Endodermal cell (in vitro differentiated cells): ENCODE measurements around the gene LRIG1. TPM values are rescaled to one million over a fixed set of nuclear protein-coding genes. Genes with fewer than 3 reads are reported as not detected.

ENCODE experiments used
- DNase-seq: peaks from one replicate; pipeline ENCODE4 v3.0.0-alpha.2; 2017
- H3K27ac ChIP-seq: 2 replicates; pipeline ENCODE4 v1.5.1; 2013; ENCODE audit warnings: mild to moderate bottlenecking, low read depth, low read length, moderate library complexity
- H3K27me3 ChIP-seq: 2 replicates; pipeline ENCODE4 v1.6.1; 2013; ENCODE audit warnings: mild to moderate bottlenecking, low read length, moderate library complexity; ENCODE audit not compliant: insufficient read depth, control insufficient read depth, poor library complexity, severe bottlenecking
- H3K36me3 ChIP-seq: 2 replicates; pipeline ENCODE4 v1.7.0; 2013; ENCODE audit warnings: mild to moderate bottlenecking, low read length, moderate library complexity; ENCODE audit not compliant: control insufficient read depth, insufficient read depth
- H3K4me1 ChIP-seq: one replicate; pipeline ENCODE4 v1.7.0; 2013; ENCODE audit warnings: low read length; ENCODE audit not compliant: control insufficient read depth, insufficient read depth
- H3K4me3 ChIP-seq: 2 replicates; pipeline ENCODE4 v1.5.1; 2013; ENCODE audit warnings: mild to moderate bottlenecking, low read length, moderate library complexity
- H3K9ac ChIP-seq: 2 replicates; pipeline ENCODE4 v1.6.1; 2013; ENCODE audit warnings: mild to moderate bottlenecking, low read length, moderate library complexity; ENCODE audit not compliant: poor library complexity, severe bottlenecking; ENCODE audit errors: extremely low read depth
- H3K9me3 ChIP-seq: 2 replicates; pipeline ENCODE4 v1.6.1; 2013; ENCODE audit warnings: mild to moderate bottlenecking, low read length, moderate library complexity; ENCODE audit not compliant: control insufficient read depth
- H3K27ac Mint-ChIP-seq: 2 replicates; pipeline ENCODE4 v1.8.0; 2020; ENCODE audit warnings: mixed read lengths
- H3K27me3 Mint-ChIP-seq: 2 replicates; pipeline ENCODE4 v1.8.0; 2021; ENCODE audit warnings: mild to moderate bottlenecking, mixed read lengths; ENCODE audit not compliant: insufficient read depth
- H3K36me3 Mint-ChIP-seq: 2 replicates; pipeline ENCODE4 v1.8.0; 2020; ENCODE audit warnings: low read depth, mixed read lengths
- H3K4me1 Mint-ChIP-seq: 2 replicates; pipeline ENCODE4 v1.8.0; 2020; ENCODE audit warnings: mixed read lengths
- H3K4me3 Mint-ChIP-seq: 2 replicates; pipeline ENCODE4 v1.8.0; 2020; ENCODE audit warnings: mild to moderate bottlenecking, moderate library complexity, mixed read lengths
- H3K9me3 Mint-ChIP-seq: 2 replicates; pipeline ENCODE4 v1.8.0; 2020; ENCODE audit warnings: mild to moderate bottlenecking, mixed read lengths
- WGBS, 2 experiments: methylation state at CpG; one replicate each; pipeline versions ENCODE4 v1.1.5 to v1.1.7; 2013; ENCODE audit warnings: missing lambda C conversion rate in 2 of 2, mixed read lengths in 1 of 2; ENCODE audit not compliant: insufficient coverage in 1 of 2, insufficient read length in 1 of 2; 5-methylcytosine and 5-hydroxymethylcytosine counted together
- total RNA-seq, 2 donors: library from RNA; stranded (reverse); fragmentation: NEBNext Ultra II Directional in 1 of 2; extraction: Animal tissue kit (Norgen Biotek cat#: 25700) in 1 of 2; gene quantifications; 2 replicates in 1 of 2; 3 replicates in 1 of 2; pipeline ENCODE4 v1.2.1, GENCODE V29; 2021
- TF ChIP-seq, protein P1 (sequence below): fragments of 200-600 bp; sonication (generic); conservative IDR thresholded peaks from 2 replicates; pipeline ENCODE4 v1.5.0; 2021; ENCODE audit warnings: antibody characterized with exemption, mild to moderate bottlenecking

LRIG1 gene
- total RNA-seq, 2 donors from 2014 or later, result 37.5 to 42.3 TPM

- no peak for DNase-seq
- no peaks in the 10 kb centered on the region for H3K4me1 ChIP-seq
- H3K36me3 Mint-ChIP-seq, result no peaks in the 10 kb centered on the region
- no peak overlapping the region for H3K27ac ChIP-seq
- H3K9ac ChIP-seq, result no peak overlapping the region
- TF ChIP-seq, protein P1, sequence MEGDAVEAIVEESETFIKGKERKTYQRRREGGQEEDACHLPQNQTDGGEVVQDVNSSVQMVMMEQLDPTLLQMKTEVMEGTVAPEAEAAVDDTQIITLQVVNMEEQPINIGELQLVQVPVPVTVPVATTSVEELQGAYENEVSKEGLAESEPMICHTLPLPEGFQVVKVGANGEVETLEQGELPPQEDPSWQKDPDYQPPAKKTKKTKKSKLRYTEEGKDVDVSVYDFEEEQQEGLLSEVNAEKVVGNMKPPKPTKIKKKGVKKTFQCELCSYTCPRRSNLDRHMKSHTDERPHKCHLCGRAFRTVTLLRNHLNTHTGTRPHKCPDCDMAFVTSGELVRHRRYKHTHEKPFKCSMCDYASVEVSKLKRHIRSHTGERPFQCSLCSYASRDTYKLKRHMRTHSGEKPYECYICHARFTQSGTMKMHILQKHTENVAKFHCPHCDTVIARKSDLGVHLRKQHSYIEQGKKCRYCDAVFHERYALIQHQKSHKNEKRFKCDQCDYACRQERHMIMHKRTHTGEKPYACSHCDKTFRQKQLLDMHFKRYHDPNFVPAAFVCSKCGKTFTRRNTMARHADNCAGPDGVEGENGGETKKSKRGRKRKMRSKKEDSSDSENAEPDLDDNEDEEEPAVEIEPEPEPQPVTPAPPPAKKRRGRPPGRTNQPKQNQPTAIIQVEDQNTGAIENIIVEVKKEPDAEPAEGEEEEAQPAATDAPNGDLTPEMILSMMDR, result no peak
- H3K4me3 Mint-ChIP-seq, result no peak overlapping the region
- H3K4me1 Mint-ChIP-seq, result no peaks in the 10 kb centered on the region
- H3K27ac Mint-ChIP-seq, result no peak overlapping the region
- H3K4me3 ChIP-seq, result no peak overlapping the region
- no peaks in the 10 kb centered on the region for H3K27me3 Mint-ChIP-seq
- no peaks in the 10 kb centered on the region for H3K27me3 ChIP-seq
- H3K36me3 ChIP-seq, result no peaks in the 10 kb centered on the region
- H3K9me3 Mint-ChIP-seq, result peaks cover 1% of the 10 kb centered on the region
- H3K9me3 ChIP-seq, result no peaks in the 10 kb centered on the region
- WGBS, 2 experiments, result 97% methylated on average over 2 of the region's 2 CpGs; no CpG with 5 or more reads in 1 of the 2 experiments
These were observed 165.2 kb downstream of the LRIG1 start for GRCh38 chr3:66335671-66336070.
